Embryonic facial prominence (tissue), 1 donor: ENCODE data around the gene SIL1.
"Not testable (repeated sequence)": the region's sequence is repeated elsewhere in the genome, so short reads cannot be mapped to it uniquely, and the experiment has no call there.

Experiments used
- DNase-seq: peaks from one replicate; pipeline ENCODE4 v3.0.0-alpha.2; 2016; ENCODE audit errors: extremely low spot score

Gene SIL1

GRCh38 chr5:139177281-139177680 lies 20.9 kb downstream of the SIL1 start:
- DNase-seq = not testable (repeated sequence)

DNA sequence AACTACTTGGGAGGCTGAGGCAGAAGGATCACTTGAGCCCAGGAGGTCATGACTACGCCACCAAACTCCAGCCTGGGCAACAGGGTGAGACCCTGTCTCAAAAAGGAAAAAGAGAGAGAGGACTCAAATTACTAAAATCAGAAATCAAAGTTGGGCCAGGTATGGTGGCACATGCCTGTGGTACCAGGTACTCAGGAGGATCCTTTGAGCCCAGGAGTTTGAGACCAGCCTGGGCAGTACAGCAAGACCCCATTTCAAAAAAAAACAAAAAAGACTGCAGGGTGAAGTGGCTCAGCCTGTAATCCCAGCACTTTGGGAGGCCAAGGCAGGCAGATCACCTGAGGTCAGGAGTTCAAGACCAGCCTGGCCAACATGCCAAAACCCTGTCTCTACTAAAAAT lies 23.8 kb downstream of the SIL1 start:
- not testable (repeated sequence) for DNase-seq

DNA sequence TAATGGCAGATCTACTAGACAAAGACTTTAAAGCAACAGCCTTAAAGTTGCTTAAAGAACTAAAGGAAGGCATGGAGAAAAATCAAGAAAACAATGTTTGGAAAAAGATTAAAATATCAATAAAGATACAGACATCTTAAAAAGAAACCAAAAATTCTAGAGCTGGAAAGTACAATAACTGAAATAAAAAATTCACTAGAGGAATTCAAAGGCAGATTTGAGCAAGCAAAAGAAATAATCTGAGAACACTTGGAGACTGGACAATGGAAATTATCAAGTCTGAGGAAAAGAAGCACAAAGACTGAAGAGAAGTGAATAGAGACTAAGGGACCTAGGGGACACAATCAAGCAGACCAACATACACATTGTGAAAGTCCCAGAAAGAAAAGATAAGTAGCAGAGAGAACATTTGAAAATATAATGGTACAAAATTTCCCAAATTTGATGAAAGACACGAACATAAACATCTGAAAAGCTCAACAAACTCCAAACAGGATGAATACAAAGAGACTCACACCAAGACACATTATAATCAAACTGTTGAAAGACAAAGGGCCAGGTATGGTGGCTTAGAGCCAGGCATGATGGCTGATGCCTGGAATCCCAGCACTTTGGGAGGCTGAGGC lies 26.3 kb downstream of the SIL1 start:
- DNase-seq = no peak

DNA sequence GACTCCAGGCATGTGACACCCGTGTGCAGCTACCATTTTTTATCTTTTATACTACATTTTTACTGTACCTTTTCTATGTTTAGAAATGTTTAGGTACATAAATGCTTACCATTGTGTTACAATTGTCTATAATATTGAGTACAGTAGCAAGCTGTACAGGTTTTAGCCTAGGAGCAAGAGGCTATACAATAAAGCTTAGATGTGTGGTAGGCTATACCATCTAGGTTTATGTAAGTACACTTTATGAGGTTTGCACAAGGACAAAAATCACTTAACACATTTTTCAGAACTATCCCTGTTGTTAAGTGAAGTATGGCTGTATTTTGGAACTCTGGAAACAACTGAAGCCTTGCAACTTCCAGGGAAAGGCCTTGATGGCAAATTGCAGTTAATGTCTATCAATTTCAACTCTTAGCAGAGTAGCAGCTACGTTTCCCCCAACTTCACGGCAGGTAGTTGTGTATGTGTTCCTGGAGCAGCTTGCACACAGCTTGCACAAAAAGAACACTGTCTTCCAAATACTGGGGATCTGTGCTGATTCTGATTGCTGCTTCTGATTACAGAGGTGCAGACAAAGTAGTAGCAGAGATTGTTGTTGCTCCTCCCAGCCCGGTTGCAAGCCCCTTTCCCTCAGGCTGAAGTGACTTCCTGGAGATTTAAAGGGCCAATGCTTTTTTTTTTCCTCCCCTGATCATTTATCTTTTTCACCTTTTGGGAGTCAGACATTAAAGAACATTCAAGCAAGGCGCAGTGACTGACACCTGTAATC lies 30.0 kb downstream of the SIL1 start:
- no peak for DNase-seq

- no peak for DNase-seq
Observed at GRCh38 chr5:139167533-139167932, 30.6 kb downstream of the SIL1 start.

GRCh38 chr5:139167063-139167462 lies 31.1 kb downstream of the SIL1 start:
- no peak for DNase-seq

DNA sequence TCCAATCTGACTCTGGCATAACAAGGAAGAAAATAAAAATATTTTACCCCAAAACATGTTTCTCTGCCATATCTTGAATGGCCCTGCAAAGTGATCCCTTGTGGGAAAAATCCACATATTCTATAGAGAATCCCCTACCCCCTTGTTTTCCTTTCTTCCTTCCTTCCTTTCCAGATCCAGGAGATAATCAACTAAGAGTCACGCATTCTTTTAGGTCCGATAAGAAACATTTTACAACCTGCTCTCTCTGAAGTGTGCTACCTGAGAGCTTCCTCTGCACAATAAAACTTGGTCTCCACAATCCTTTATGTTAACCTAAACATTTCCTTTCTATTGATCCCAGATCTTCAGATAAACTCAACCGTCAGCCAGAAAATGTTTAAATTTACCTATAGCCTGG lies 33.3 kb downstream of the SIL1 start:
- DNase-seq = not testable (repeated sequence)

GRCh38 chr5:139164020-139164419 lies 34.1 kb downstream of the SIL1 start:
- no peak for DNase-seq

DNA sequence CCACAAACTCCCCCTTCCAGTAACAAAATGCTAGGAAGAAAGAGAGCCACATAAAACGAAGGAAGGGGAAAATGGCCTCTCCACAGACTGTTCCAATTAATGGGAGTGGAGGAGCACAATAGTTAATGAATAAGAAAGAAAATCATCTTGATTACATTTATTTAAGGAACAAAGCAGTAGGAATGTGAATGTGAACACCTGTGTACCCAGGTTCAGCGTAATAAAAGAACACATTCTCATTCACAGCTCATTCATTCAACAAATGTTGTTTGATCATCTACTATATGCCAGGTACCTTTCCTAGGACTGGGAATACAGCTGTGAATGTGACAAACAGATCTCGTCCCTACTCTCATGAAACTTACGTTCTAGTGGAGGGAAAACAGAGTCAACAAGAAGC lies 35.7 kb downstream of the SIL1 start:
- DNase-seq = no peak

- DNase-seq = no peak
Observed at GRCh38 chr5:139158791-139159190, 39.4 kb downstream of the SIL1 start.

DNA sequence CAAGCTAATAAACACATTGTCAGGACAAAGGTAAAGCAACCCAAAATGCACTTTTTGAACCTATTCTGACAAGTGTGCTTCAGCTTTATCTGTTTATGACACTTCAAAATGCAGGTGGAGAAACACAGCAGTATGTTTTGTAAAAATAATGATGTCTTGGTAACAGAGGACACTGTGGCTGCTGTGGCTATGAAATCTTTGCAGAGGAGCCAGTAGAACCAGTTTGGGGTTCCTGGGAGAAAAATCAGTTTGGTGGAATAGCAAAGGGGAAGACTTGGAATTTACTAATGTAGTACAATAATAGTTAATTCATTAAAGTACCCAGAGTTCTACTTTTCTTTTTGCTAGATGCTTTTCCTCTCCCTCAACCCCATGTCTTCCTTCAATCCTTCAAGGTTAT lies 40.6 kb downstream of the SIL1 start:
- DNase-seq = no peak

DNA sequence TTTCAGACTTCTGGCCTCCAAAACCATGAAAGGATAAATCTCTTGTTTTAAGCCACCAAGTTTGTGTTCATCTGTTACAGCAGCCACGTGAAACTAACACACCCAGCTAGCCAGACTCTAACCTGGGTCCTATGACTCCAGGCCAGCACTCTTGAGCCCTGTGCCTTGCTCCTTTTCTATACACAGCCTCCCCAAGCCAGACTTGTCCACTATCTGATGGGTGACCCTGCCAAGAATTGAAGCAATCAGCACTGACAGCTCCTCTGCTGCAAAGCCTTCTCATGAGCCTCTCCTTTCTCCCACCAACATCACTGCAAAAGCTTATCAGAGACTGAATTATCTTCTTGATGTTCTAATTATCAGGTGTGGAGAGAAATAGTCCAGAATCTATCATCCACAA lies 41.4 kb downstream of the SIL1 start:
- DNase-seq = no peak

DNA sequence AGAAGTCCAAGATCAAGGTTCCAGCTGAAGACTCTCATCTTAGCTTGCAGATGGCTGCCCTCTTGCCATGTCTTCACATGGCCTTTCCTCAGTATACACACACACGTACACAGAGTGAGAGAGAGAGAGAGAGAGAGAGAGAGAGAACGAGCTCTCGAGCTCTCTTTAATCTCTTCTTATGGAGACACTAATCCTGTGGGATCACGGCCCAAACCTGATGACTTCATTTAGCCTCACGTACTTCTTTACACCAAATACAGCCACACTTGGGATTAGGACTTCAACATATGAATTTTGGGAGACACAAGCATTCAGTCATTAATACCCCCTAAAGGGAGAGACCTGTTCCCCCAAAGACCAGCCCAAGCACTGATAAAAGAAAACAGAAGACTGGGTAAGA lies 42.8 kb downstream of the SIL1 start:
- no peak for DNase-seq

- no peak for DNase-seq
Observed at GRCh38 chr5:139151902-139152301, 46.3 kb downstream of the SIL1 start.

DNA sequence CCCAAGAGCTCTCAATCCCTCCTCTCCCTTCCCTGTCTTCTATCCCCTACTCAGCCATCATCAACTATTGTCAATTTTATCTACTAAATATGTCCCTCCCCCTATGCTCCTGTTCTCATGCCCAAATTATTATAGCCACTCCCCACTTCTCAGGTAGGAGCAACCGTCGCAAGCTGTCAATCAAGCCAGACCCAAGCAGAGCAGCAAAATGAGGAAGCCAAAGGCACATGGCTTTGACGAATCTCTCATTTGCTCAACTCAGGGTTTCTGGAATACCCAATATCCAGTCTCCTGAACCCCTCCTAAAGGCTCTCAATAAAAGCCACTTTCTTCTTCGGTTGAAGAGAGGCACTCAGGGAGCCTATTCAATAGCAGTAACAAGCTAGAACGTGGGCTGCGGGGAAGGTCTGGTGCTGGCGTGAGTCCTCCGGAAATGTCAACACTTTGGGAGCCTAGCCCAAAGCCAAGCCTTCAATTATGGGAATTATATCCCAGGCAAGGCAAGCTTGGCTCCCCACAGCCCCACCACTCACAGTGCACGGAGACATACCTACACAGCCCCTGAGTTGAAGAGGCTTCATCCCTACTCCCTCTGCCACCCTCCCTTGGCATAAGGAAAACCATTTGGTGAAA lies 47.7 kb downstream of the SIL1 start:
- no peak for DNase-seq

GRCh38 chr5:139149477-139150199 lies 48.5 kb downstream of the SIL1 start:
- DNase-seq = no peak

- DNase-seq = no peak
Observed at GRCh38 chr5:139148986-139149385, 49.2 kb downstream of the SIL1 start.

DNA sequence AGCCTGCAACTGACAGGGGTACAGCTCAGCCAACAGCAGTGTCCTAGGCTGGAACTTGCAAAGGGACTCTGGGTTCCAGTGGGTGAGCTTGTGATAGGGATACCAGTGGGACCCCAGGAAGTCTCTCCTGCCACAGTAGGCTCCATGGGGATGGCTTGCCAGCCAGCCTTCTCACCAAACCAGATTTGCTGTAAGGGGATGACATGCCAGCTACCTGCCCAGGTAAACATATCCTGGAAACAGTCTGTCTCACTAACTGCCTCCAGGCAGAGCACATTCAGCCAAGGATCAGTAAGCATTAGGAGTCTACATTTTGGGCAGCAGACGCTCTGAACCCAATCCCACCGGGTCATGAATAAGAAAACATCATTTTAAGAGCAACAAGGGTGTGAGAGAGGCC lies 49.9 kb downstream of the SIL1 start:
- DNase-seq = no peak

- DNase-seq = no peak
Observed at GRCh38 chr5:139147483-139148087, 50.6 kb downstream of the SIL1 start.

DNA sequence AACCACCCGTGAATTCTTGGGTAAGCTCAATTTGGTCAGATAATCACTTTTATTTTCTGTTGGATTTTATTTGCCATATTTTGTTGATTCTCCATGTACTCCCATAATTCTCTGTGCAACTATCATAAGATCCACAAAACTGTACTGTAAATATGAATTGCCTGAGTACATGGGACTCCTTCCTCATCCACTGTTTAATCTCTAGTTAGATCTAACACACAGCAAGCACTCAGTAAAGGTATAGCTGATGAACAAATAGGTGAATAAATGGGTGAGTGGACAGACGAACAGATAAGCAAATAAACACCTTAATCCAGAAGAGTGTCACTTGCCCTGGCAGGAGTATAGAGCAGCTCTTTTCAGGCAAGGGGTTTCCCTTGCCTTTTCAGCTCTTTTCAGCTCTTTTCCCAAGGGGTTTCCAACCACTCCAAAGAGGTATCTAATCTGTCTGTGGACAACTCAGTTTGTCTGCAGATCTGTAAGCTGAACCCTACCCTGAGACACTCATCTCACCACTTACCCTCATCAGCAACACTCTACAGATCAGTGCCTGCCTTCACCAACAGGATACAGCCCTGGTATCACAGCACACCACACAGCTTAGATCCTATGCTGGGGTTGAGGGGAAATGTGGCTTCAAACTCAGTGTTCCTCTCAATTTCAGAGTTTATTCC lies 51.2 kb downstream of the SIL1 start:
- no peak for DNase-seq

DNA sequence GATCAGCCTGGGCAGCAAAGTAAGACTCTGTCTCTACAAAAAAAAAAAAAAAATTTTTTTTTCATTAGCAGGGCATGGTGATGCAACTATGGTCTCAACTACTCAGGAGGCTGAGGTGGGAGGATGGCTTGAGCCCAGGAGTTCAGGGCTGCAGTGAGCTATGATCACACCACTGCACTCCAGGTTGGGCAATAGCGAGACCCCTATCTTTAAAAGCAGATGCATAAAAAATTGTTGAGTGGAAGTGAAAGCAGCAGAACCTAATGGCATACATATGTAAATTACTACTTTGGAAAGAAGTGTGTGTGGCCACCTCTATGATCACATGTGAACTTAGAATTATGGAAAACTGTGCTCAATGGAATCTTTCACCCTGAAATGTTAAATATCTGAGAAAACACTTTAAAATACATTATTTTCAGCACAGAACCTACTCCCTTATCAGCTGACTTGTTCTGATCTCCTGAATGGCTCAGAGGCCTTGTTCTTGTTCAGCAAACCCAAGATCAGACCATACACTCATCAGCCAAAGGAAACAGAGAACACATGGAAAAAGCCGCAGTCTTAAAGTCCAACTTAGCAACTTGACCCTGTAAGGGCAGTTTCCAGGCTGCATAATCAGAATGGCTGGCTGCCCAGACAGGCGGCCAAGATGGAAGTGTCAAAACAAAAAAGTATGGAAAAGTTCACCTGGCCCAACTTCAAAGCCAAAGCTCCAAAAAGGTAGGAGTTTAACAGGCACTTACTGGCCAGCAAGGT lies 56.5 kb downstream of the SIL1 start:
- DNase-seq = no peak
